ENCODE measurements around the gene WASL.

DNA sequence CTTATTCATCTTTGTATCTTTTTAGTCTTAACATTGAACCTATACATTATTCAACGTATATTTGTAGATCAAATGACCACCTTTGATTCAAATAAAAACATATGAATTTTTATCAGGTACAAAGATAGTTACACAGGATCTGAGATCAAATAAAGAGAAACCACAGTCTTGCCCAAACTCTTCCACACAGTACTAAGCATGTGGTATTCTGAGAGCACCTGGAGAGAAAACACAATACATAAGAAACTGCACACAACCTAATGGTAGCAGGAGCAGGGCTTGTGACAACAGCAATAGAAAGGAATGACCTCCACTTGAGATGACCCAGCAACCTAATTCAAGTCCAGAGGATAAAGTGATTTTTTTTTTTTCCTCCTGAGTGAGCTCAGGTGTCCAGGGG, 6.5 kb upstream of the WASL start:
- TF ChIP-seq, protein P1, sequence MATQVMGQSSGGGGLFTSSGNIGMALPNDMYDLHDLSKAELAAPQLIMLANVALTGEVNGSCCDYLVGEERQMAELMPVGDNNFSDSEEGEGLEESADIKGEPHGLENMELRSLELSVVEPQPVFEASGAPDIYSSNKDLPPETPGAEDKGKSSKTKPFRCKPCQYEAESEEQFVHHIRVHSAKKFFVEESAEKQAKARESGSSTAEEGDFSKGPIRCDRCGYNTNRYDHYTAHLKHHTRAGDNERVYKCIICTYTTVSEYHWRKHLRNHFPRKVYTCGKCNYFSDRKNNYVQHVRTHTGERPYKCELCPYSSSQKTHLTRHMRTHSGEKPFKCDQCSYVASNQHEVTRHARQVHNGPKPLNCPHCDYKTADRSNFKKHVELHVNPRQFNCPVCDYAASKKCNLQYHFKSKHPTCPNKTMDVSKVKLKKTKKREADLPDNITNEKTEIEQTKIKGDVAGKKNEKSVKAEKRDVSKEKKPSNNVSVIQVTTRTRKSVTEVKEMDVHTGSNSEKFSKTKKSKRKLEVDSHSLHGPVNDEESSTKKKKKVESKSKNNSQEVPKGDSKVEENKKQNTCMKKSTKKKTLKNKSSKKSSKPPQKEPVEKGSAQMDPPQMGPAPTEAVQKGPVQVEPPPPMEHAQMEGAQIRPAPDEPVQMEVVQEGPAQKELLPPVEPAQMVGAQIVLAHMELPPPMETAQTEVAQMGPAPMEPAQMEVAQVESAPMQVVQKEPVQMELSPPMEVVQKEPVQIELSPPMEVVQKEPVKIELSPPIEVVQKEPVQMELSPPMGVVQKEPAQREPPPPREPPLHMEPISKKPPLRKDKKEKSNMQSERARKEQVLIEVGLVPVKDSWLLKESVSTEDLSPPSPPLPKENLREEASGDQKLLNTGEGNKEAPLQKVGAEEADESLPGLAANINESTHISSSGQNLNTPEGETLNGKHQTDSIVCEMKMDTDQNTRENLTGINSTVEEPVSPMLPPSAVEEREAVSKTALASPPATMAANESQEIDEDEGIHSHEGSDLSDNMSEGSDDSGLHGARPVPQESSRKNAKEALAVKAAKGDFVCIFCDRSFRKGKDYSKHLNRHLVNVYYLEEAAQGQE (IDR thresholded peaks at IDR 0.05; ENCODE audit: low read depth): no peak
- TF ChIP-seq RAD21 (IDR thresholded peaks at IDR 0.05; ENCODE audit: low read depth) (no peak), TAF1 (IDR thresholded peaks at IDR 0.05; ENCODE audit: low read depth) (no peak)
- TF ChIP-seq, protein P2, sequence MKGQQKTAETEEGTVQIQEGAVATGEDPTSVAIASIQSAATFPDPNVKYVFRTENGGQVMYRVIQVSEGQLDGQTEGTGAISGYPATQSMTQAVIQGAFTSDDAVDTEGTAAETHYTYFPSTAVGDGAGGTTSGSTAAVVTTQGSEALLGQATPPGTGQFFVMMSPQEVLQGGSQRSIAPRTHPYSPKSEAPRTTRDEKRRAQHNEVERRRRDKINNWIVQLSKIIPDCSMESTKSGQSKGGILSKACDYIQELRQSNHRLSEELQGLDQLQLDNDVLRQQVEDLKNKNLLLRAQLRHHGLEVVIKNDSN (IDR thresholded peaks at IDR 0.05): no peak
